GM12891 (cell line): ENCODE data around the gene ACOT12.
"Not testable (repeated sequence)": the region's sequence is repeated elsewhere in the genome, so short reads cannot be mapped to it uniquely, and the experiment has no call there.

Source experiments
- POLR2A ChIP-seq: IDR thresholded peaks from 2 replicates; pipeline ENCODE4 v1.6.1; 2011; ENCODE audit warnings: low read depth, low read length, control low read depth
- POLR2AphosphoS5 ChIP-seq: IDR thresholded peaks from 2 replicates; pipeline ENCODE4 v1.6.1; 2011; ENCODE audit warnings: low read depth, low read length, control low read depth
- TAF1 ChIP-seq: IDR thresholded peaks from 2 replicates; pipeline ENCODE4 v1.6.1; 2011; ENCODE audit warnings: low read depth, low read length, control low read depth

GRCh38 chr5:81294021-81294420 lies 99.9 kb downstream of the ACOT12 start:
- TF ChIP-seq POLR2A, POLR2AphosphoS5, TAF1: not testable (repeated sequence)
